H1 (cell line): ENCODE measurements around the gene KCTD19. TPM values are rescaled to one million over a fixed set of nuclear protein-coding genes. Genes with fewer than 3 reads are reported as not detected.

Experiments
- CTCF ChIA-PET: fragments of 300-600 bp; sonication (Branson Sonifier 250); formaldehyde crosslinking; loops from one replicate; lab custom pipeline; 2021; ENCODE audit not compliant: partially characterized antibody; lab: Charles Lee
- POLR2A ChIA-PET: fragments of 300-600 bp; sonication (Branson Sonifier 250); formaldehyde crosslinking; loops from one replicate; lab custom pipeline; 2021; ENCODE audit warnings: inconsistent platforms; ENCODE audit not compliant: partially characterized antibody; lab: Charles Lee
- DNase-seq, 2 experiments: peaks; one replicate each; pipeline versions ENCODE4 v3.0.0 to v3.0.0-alpha.2; 2010 to 2022; ENCODE audit warnings: low spot score in 2 of 2, low read depth in 1 of 2, mixed read lengths in 1 of 2
- FAIRE-seq: peaks from 2 replicates; lab custom pipeline; 2011; peaks lifted over from hg19 to GRCh38; lab: Jason Lieb, UNC
- H2AFZ ChIP-seq: 2 replicates; pipeline ENCODE4 v1.8.1; 2012; ENCODE audit warnings: low read length, inconsistent platforms
- H2AK5ac ChIP-seq: 2 replicates; pipeline ENCODE4 v1.6.1; 2013; ENCODE audit warnings: low read depth, low read length
- H2BK120ac ChIP-seq: replicated peaks from 2 replicates; pipeline ENCODE3; 2013; ENCODE audit warnings: low read depth, low read length, inconsistent platforms
- H2BK12ac ChIP-seq: 2 replicates; pipeline ENCODE4 v1.6.1; 2013; ENCODE audit warnings: low read depth, low read length
- H2BK15ac ChIP-seq: 2 replicates; pipeline ENCODE4 v1.6.1; 2013; ENCODE audit warnings: low read length
- H2BK20ac ChIP-seq: 2 replicates; pipeline ENCODE4 v1.6.1; 2013; ENCODE audit warnings: low read length
- H2BK5ac ChIP-seq: 2 replicates; pipeline ENCODE4 v1.6.1; 2013; ENCODE audit warnings: low read depth, low read length
- H3K14ac ChIP-seq: 2 replicates; pipeline ENCODE4 v1.6.1; 2013; ENCODE audit warnings: inconsistent platforms; ENCODE audit not compliant: insufficient read length
- H3K18ac ChIP-seq: 2 replicates; pipeline ENCODE4 v1.6.1; 2013; ENCODE audit warnings: low read length; ENCODE audit errors: extremely low read depth
- H3K23ac ChIP-seq: 2 replicates; pipeline ENCODE4 v1.6.1; 2013; ENCODE audit warnings: inconsistent platforms; ENCODE audit not compliant: insufficient read length
- H3K23me2 ChIP-seq: 2 replicates; pipeline ENCODE4 v1.6.1; 2013; ENCODE audit warnings: low read depth, low read length
- H3K27ac ChIP-seq: 2 replicates; pipeline ENCODE4 v1.6.1; 2011; ENCODE audit warnings: low read depth, low read length, inconsistent platforms
- H3K27me3 ChIP-seq, 4 experiments: replicated peaks in 1 of 4; 1 replicate in 1 of 4; 2 replicates in 3 of 4; pipeline versions ENCODE4 v1.6.1 to v1.8.1; 2011 to 2013; ENCODE audit warnings: low read length in 3 of 4, mild to moderate bottlenecking in 3 of 4, inconsistent platforms in 2 of 4, mixed read lengths in 2 of 4, moderate library complexity in 1 of 4; ENCODE audit not compliant: control insufficient read depth in 3 of 4, insufficient read depth in 3 of 4; ENCODE audit errors: extremely low read depth in 1 of 4
- H3K36me3 ChIP-seq, 4 experiments: 2 replicates each; pipeline versions ENCODE4 v1.6.1 to v1.8.1; 2011 to 2013; ENCODE audit warnings: mild to moderate bottlenecking in 4 of 4, low read length in 3 of 4, moderate library complexity in 2 of 4, control low read depth in 1 of 4, inconsistent platforms in 1 of 4; ENCODE audit not compliant: insufficient read depth in 4 of 4, control insufficient read depth in 2 of 4
- H3K4ac ChIP-seq: replicated peaks from 2 replicates; pipeline ENCODE3; 2013; ENCODE audit warnings: low read length, low read depth, mixed read lengths, inconsistent platforms; ENCODE audit not compliant: insufficient read length
- H3K4me1 ChIP-seq, 4 experiments: replicated peaks in 1 of 4; 1 replicate in 1 of 4; 2 replicates in 3 of 4; pipeline versions ENCODE4 v1.6.1 to v1.8.1; 2011 to 2013; ENCODE audit warnings: low read length in 3 of 4, inconsistent platforms in 2 of 4, mixed read lengths in 1 of 4; ENCODE audit not compliant: insufficient read depth in 4 of 4, control insufficient read depth in 3 of 4
- H3K4me2 ChIP-seq, 2 experiments: 2 replicates each; pipeline versions ENCODE4 v1.6.1 to v1.8.1; 2011 to 2013; ENCODE audit warnings: low read depth in 2 of 2, low read length in 2 of 2, control low read depth in 1 of 2, inconsistent platforms in 1 of 2, mild to moderate bottlenecking in 1 of 2; ENCODE audit not compliant: insufficient read depth in 1 of 2
- H3K4me3 ChIP-seq, 4 experiments: fragments of 200-600, 300-600 bp in 1 of 4; sonication (generic), shearing (Covaris generic), sonication (Bioruptor Twin) in 1 of 4; 2 replicates each; pipeline versions ENCODE4 v1.5.1 to v1.8.1; 2011 to 2016; ENCODE audit warnings: low read length in 4 of 4, low read depth in 3 of 4, control low read depth in 2 of 4, inconsistent platforms in 2 of 4, mild to moderate bottlenecking in 2 of 4, mixed read lengths in 1 of 4, moderate library complexity in 1 of 4; ENCODE audit not compliant: insufficient read depth in 2 of 4; ENCODE audit errors: extremely low read depth in 1 of 4
- H3K56ac ChIP-seq: replicated peaks from 2 replicates; pipeline ENCODE3; 2013; ENCODE audit warnings: low read depth, mild to moderate bottlenecking, mixed read lengths, low read length, inconsistent platforms; ENCODE audit not compliant: insufficient read length
- H3K79me1 ChIP-seq: 2 replicates; pipeline ENCODE4 v1.6.1; 2013; ENCODE audit warnings: low read depth, low read length, control low read depth
- H3K79me2 ChIP-seq, 2 experiments: 2 replicates each; pipeline versions ENCODE4 v1.6.1 to v1.8.1; 2012 to 2013; ENCODE audit warnings: low read length in 2 of 2, mild to moderate bottlenecking in 2 of 2, inconsistent platforms in 1 of 2; ENCODE audit not compliant: insufficient read depth in 2 of 2, control insufficient read depth in 1 of 2
- H3K9ac ChIP-seq, 4 experiments: replicated peaks in 1 of 4; 1 replicate in 1 of 4; 2 replicates in 3 of 4; pipeline versions ENCODE4 v1.6.1 to v1.8.1; 2011 to 2013; ENCODE audit warnings: low read depth in 3 of 4, low read length in 3 of 4, control low read depth in 2 of 4, mild to moderate bottlenecking in 2 of 4, moderate library complexity in 2 of 4, inconsistent platforms in 1 of 4; ENCODE audit errors: extremely low read depth in 1 of 4
- H3K9me3 ChIP-seq, 2 experiments: 2 replicates each; pipeline versions ENCODE4 v1.6.1 to v1.8.1; 2012 to 2013; ENCODE audit warnings: mild to moderate bottlenecking in 2 of 2, moderate library complexity in 2 of 2, control low read depth in 1 of 2, inconsistent platforms in 1 of 2, low read depth in 1 of 2, low read length in 1 of 2, mixed read lengths in 1 of 2; ENCODE audit not compliant: insufficient read depth in 2 of 2
- H4K20me1 ChIP-seq, 2 experiments: replicated peaks in 1 of 2; 2 replicates each; pipeline versions ENCODE3 to v1.8.1; 2011 to 2013; ENCODE audit warnings: inconsistent platforms in 2 of 2, low read length in 2 of 2, mild to moderate bottlenecking in 1 of 2; ENCODE audit not compliant: insufficient read depth in 2 of 2, control insufficient read depth in 1 of 2
- H4K5ac ChIP-seq: 2 replicates; pipeline ENCODE4 v1.6.1; 2013; ENCODE audit warnings: low read length, low read depth, mixed read lengths, inconsistent platforms; ENCODE audit not compliant: insufficient read length
- H4K8ac ChIP-seq: 2 replicates; pipeline ENCODE4 v1.8.0; 2013; ENCODE audit warnings: mild to moderate bottlenecking, moderate library complexity, low read length, inconsistent platforms; ENCODE audit not compliant: insufficient read depth; ENCODE audit errors: extremely low read depth
- H4K91ac ChIP-seq: replicated peaks from 2 replicates; pipeline ENCODE3; 2013; ENCODE audit warnings: low read length, mixed read lengths, inconsistent platforms; ENCODE audit not compliant: insufficient read length
- BCL11A ChIP-seq, 2 experiments: IDR thresholded peaks; one replicate each; pipeline ENCODE4 v1.6.1; 2011; ENCODE audit warnings: low read depth in 2 of 2, low read length in 2 of 2, mild to moderate bottlenecking in 2 of 2
- EP300 ChIP-seq, 2 experiments: IDR thresholded peaks; 1 replicate in 1 of 2; 2 replicates in 1 of 2; pipeline ENCODE4 v1.6.1; 2011 to 2012; ENCODE audit warnings: low read depth in 2 of 2, low read length in 2 of 2, mild to moderate bottlenecking in 2 of 2, borderline replicate concordance in 1 of 2, inconsistent platforms in 1 of 2, moderate library complexity in 1 of 2
- GABPA ChIP-seq: IDR thresholded peaks from 2 replicates; pipeline ENCODE4 v1.6.1; 2011; ENCODE audit warnings: mild to moderate bottlenecking, low read length, moderate library complexity, borderline replicate concordance; ENCODE audit not compliant: insufficient read depth
- NRF1 ChIP-seq: IDR thresholded peaks from 2 replicates; pipeline ENCODE4 v1.6.1; 2011; ENCODE audit warnings: mild to moderate bottlenecking, low read depth, low read length, improper control_type of control experiment
- WGBS, 2 experiments: shearing (Covaris generic) in 1 of 2; methylation state at CpG; one replicate each; pipeline versions ENCODE4 v1.1.6 to v1.1.7; 2013 to 2015; ENCODE audit warnings: low lambda C conversion rate in 2 of 2, mixed read lengths in 2 of 2, inconsistent platforms in 1 of 2, low coverage in 1 of 2, missing lambda C conversion rate in 1 of 2; ENCODE audit not compliant: insufficient replicate concordance in 2 of 2, insufficient coverage in 1 of 2, insufficient read length in 1 of 2; ENCODE audit errors: extremely low coverage in 1 of 2, missing lambda C conversion rate in 1 of 2; 5-methylcytosine and 5-hydroxymethylcytosine counted together
- polyA plus RNA-seq, 7 experiments: library from polyadenylated mRNA; depleted of rRNA in 3 of 7; stranded (reverse) in 5 of 7; unstranded in 2 of 7; fragments of >200 nt in 5 of 7; fragments of 200-250 nt in 2 of 7; gene quantifications; 1 replicate in 5 of 7; 2 replicates in 1 of 7; 4 replicates in 1 of 7; pipeline versions ENCODE4 v1.2.1 to v1.2.3, GENCODE V29; 2011 to 2013; ENCODE audit warnings: missing spikeins in 2 of 7, mixed read lengths in 2 of 7
- total RNA-seq: library from RNA; stranded (reverse); fragmentation: NEBNext Ultra II Directional; extraction: Animal tissue kit (Norgen Biotek cat#: 25700); gene quantifications from 2 replicates; pipeline ENCODE4 v1.2.1, GENCODE V29; 2021
- TF ChIP-seq, protein P1 (sequence below): IDR thresholded peaks from 2 replicates; pipeline ENCODE4 v1.6.1; 2012; ENCODE audit warnings: inconsistent platforms
- TF ChIP-seq, protein P2 (sequence below), 3 experiments: IDR thresholded peaks; 1 replicate in 2 of 3; 2 replicates in 1 of 3; pipeline versions ENCODE4 v1.5.1 to v1.6.1; 2011; ENCODE audit warnings: low read length in 3 of 3, mild to moderate bottlenecking in 3 of 3, inconsistent platforms in 2 of 3, low read depth in 1 of 3, moderate library complexity in 1 of 3; ENCODE audit not compliant: insufficient read depth in 1 of 3; ENCODE audit errors: control extremely low read depth in 1 of 3
- TF ChIP-seq, protein P3 (sequence below): IDR thresholded peaks from 2 replicates; pipeline ENCODE4 v1.6.1; 2012; ENCODE audit warnings: low read length, inconsistent platforms

KCTD19 gene
- total and polyA plus RNA-seq, 2 of the 8 experiments (the other 6 are each of a cell fraction or from before 2014, with no cell fraction given) = 0.06 to 0.24 TPM

DNA sequence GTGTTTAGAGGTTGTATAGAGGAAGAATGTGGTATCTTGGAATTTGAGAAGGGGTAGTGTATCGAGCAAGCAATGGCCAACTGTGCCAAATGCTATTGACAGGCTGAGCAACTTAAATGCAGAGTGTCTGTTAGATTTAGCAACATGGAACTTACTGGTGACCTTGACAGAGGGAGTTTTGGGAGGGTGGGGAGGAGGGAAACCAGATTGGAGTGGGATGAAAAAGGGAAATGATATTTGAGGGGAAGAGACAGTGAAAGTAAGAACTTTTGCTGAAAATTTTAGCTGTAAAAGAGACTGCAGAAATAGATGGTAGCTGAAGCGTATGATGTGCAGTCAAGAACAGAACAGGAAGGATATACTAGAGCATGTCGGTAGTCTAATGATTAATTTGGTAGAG lies 1.2 kb upstream of the KCTD19 start:
- H3K36me3 ChIP-seq = no peaks in the 10 kb centered on the region
- POLR2A ChIA-PET = interaction anchor here (1.1 to 1.8 kb wide), 3 partner anchors 12 to 104 kb away, joined by 3 to 4 read pairs (median 4); no protein-coding TSS in a partner anchor
- CTCF ChIA-PET = interaction anchor here (0.7 to 4.4 kb wide), 25 partner anchors 10 to 130 kb away, joined by 3 to 22 read pairs (median 5); partner anchors contain the start of genes HSD11B2 and TPPP3
- no peak for TF ChIP-seq GABPA
- TF ChIP-seq, protein P1, sequence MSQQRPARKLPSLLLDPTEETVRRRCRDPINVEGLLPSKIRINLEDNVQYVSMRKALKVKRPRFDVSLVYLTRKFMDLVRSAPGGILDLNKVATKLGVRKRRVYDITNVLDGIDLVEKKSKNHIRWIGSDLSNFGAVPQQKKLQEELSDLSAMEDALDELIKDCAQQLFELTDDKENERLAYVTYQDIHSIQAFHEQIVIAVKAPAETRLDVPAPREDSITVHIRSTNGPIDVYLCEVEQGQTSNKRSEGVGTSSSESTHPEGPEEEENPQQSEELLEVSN = no peak
- TF ChIP-seq EP300 (IDR thresholded peaks at IDR 0.05; ENCODE audit: borderline replicate concordance in 1 of 2, low read depth in 2 of 2, low read length in 2 of 2) = no peak
- TF ChIP-seq, protein P2, sequence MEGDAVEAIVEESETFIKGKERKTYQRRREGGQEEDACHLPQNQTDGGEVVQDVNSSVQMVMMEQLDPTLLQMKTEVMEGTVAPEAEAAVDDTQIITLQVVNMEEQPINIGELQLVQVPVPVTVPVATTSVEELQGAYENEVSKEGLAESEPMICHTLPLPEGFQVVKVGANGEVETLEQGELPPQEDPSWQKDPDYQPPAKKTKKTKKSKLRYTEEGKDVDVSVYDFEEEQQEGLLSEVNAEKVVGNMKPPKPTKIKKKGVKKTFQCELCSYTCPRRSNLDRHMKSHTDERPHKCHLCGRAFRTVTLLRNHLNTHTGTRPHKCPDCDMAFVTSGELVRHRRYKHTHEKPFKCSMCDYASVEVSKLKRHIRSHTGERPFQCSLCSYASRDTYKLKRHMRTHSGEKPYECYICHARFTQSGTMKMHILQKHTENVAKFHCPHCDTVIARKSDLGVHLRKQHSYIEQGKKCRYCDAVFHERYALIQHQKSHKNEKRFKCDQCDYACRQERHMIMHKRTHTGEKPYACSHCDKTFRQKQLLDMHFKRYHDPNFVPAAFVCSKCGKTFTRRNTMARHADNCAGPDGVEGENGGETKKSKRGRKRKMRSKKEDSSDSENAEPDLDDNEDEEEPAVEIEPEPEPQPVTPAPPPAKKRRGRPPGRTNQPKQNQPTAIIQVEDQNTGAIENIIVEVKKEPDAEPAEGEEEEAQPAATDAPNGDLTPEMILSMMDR (IDR thresholded peaks at IDR 0.05; ENCODE audit: control extremely low read depth in 1 of 3, insufficient read depth in 1 of 3, low read depth in 1 of 3, low read length in 3 of 3) = no peak
- no peak for TF ChIP-seq BCL11A (IDR thresholded peaks at IDR 0.05; ENCODE audit: low read depth in 2 of 2, low read length in 2 of 2)
- TF ChIP-seq, protein P3, sequence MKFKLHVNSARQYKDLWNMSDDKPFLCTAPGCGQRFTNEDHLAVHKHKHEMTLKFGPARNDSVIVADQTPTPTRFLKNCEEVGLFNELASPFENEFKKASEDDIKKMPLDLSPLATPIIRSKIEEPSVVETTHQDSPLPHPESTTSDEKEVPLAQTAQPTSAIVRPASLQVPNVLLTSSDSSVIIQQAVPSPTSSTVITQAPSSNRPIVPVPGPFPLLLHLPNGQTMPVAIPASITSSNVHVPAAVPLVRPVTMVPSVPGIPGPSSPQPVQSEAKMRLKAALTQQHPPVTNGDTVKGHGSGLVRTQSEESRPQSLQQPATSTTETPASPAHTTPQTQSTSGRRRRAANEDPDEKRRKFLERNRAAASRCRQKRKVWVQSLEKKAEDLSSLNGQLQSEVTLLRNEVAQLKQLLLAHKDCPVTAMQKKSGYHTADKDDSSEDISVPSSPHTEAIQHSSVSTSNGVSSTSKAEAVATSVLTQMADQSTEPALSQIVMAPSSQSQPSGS = no peak
- no peak for TF ChIP-seq NRF1

More for the DNA sequence above, 1.2 kb upstream of the KCTD19 start:
- Histone ChIP-seq H3K14ac (no peak overlapping the region), H4K5ac (no peak overlapping the region), H3K27ac (no peak overlapping the region), H3K18ac (no peak overlapping the region), H3K79me2 (no peaks in the 10 kb centered on the region), H3K9ac (no peak overlapping the region), H2BK20ac (no peak overlapping the region), H3K4me1 (no peaks in the 10 kb centered on the region; a peak in 1 of 7 replicates), H2AK5ac (no peak overlapping the region), H2BK5ac (no peak overlapping the region), H3K4me2 (no peak overlapping the region; a peak in 1 of 4 replicates), H3K79me1 (no peaks in the 10 kb centered on the region), H3K9me3 (no peaks in the 10 kb centered on the region), H2AFZ (no peak overlapping the region), H3K4ac (no peak overlapping the region), H4K91ac (no peak overlapping the region), H3K27me3 (peaks cover 0 to 4% (median under 1%) of the 10 kb centered on the region in 4 experiments; a peak in 3 of 7 replicates), H2BK15ac (no peak overlapping the region), H2BK120ac (no peak overlapping the region), H2BK12ac (no peak overlapping the region), H3K4me3 (no peak overlapping the region), H3K23me2 (peaks cover 7% of the 10 kb centered on the region; the same call in 1 of the 2 replicates), H3K23ac (no peak overlapping the region), H3K56ac (no peak overlapping the region), H4K20me1 (no peaks in the 10 kb centered on the region), H4K8ac (no peak overlapping the region)
- FAIRE-seq (no peak), DNase-seq (no peak)
- 84% methylated on average over 3 of the region's 3 CpGs; no CpG with 5 or more reads in 1 of the 2 experiments for WGBS, 2 experiments
